Measurements from ENCODE around the gene GLIPR1. TPM values are rescaled to one million over a fixed set of nuclear protein-coding genes. Genes with fewer than 3 reads are reported as not detected.

The GLIPR1 gene
- total RNA-seq: 37.8 and 38.9 TPM in 2 replicates
- long read RNA-seq, full-length matches to known transcripts: 63 of 111 reads
- long read RNA-seq, partial matches to known transcripts: 2 of 111 reads
- long read RNA-seq, other reads (novel, unspliced or antisense): 46 of 111 reads

GRCh38 chr12:75480469-75480949 lies at the start of gene GLIPR1:
GLIPR1 (plus strand) TSS chr12:75480755; CDS start chr12:75480881, 126 bp downstream.
- Mint-ChIP-seq H3K27me3 (ENCODE audit: unreplicated experiment) (no peaks in the 10 kb centered on the region), H3K4me1 (ENCODE audit: unreplicated experiment) (peaks cover 54% of the 10 kb centered on the region), H3K36me3 (ENCODE audit: unreplicated experiment) (no peaks in the 10 kb centered on the region), H3K4me3 (ENCODE audit: unreplicated experiment) (peak within 1 kb of the TSS; percentile 83), H3K27ac (ENCODE audit: unreplicated experiment) (peak within 1 kb of the TSS; percentile 98), H3K9me3 (ENCODE audit: unreplicated experiment) (no peaks in the 10 kb centered on the region)
- DNase-seq (ENCODE audit: extremely low spot score, unreplicated experiment): no peak
- no peak for TF ChIP-seq CTCF (IDR thresholded peaks at IDR 0.05)

- Mint-ChIP-seq H3K4me1 (ENCODE audit: unreplicated experiment) (peaks cover 22% of the 10 kb centered on the region), H3K4me3 (ENCODE audit: unreplicated experiment) (no peak overlapping the region), H3K27me3 (ENCODE audit: unreplicated experiment) (no peaks in the 10 kb centered on the region), H3K27ac (ENCODE audit: unreplicated experiment) (peak overlapping the region; percentile 54), H3K9me3 (ENCODE audit: unreplicated experiment) (peaks cover 24% of the 10 kb centered on the region), H3K36me3 (ENCODE audit: unreplicated experiment) (no peaks in the 10 kb centered on the region)
- DNase-seq (ENCODE audit: extremely low spot score, unreplicated experiment): no peak
- no peak for TF ChIP-seq CTCF (IDR thresholded peaks at IDR 0.05)
Observed at GRCh38 chr12:75432924-75433323, 47.6 kb upstream of the GLIPR1 start.

- no peaks in the 10 kb centered on the region for H3K36me3 Mint-ChIP-seq (ENCODE audit: unreplicated experiment)
- H3K27ac Mint-ChIP-seq (ENCODE audit: unreplicated experiment): no peak overlapping the region
- H3K4me1 Mint-ChIP-seq (ENCODE audit: unreplicated experiment): peaks cover 6% of the 10 kb centered on the region
- DNase-seq (ENCODE audit: extremely low spot score, unreplicated experiment): no peak
- H3K27me3 Mint-ChIP-seq (ENCODE audit: unreplicated experiment): no peaks in the 10 kb centered on the region
- H3K4me3 Mint-ChIP-seq (ENCODE audit: unreplicated experiment): no peak overlapping the region
- H3K9me3 Mint-ChIP-seq (ENCODE audit: unreplicated experiment): peaks cover 26% of the 10 kb centered on the region
- no peak for TF ChIP-seq CTCF (IDR thresholded peaks at IDR 0.05)
Observed at GRCh38 chr12:75437564-75437963, 43.0 kb upstream of the GLIPR1 start.

- Mint-ChIP-seq H3K27me3 (ENCODE audit: unreplicated experiment) (no peaks in the 10 kb centered on the region), H3K9me3 (ENCODE audit: unreplicated experiment) (peaks cover 26% of the 10 kb centered on the region), H3K27ac (ENCODE audit: unreplicated experiment) (no peak overlapping the region), H3K4me1 (ENCODE audit: unreplicated experiment) (no peaks in the 10 kb centered on the region), H3K36me3 (ENCODE audit: unreplicated experiment) (no peaks in the 10 kb centered on the region), H3K4me3 (ENCODE audit: unreplicated experiment) (no peak overlapping the region)
- TF ChIP-seq CTCF (IDR thresholded peaks at IDR 0.05): no peak
- no peak for DNase-seq (ENCODE audit: extremely low spot score, unreplicated experiment)
Observed at GRCh38 chr12:75438059-75438754, 42.3 kb upstream of the GLIPR1 start.

GRCh38 chr12:75439048-75439447 lies 41.5 kb upstream of the GLIPR1 start:
- no peak overlapping the region for H3K4me3 Mint-ChIP-seq (ENCODE audit: unreplicated experiment)

More at GRCh38 chr12:75439048-75439447, 41.5 kb upstream of the GLIPR1 start:
- Mint-ChIP-seq H3K4me1 (ENCODE audit: unreplicated experiment) (peaks cover 4% of the 10 kb centered on the region), H3K36me3 (ENCODE audit: unreplicated experiment) (no peaks in the 10 kb centered on the region), H3K9me3 (ENCODE audit: unreplicated experiment) (peaks cover 26% of the 10 kb centered on the region), H3K27me3 (ENCODE audit: unreplicated experiment) (no peaks in the 10 kb centered on the region), H3K27ac (ENCODE audit: unreplicated experiment) (no peak overlapping the region)
- TF ChIP-seq CTCF (IDR thresholded peaks at IDR 0.05): no peak
- no peak for DNase-seq (ENCODE audit: extremely low spot score, unreplicated experiment)

Data from osteocyte (in vitro differentiated cells).